ENCODE data around the gene MAP1B. TPM values are rescaled to one million over a fixed set of nuclear protein-coding genes. Genes with fewer than 3 reads are reported as not detected.

The MAP1B gene
- total and polyA plus RNA-seq, 10 of the 15 experiments (the other 5 are each of a cell fraction or from before 2014, with no cell fraction given) = 0.02 to 0.81 (median 0.06) TPM; not detected in 1

- FAIRE-seq (no peak), DNase-seq (ENCODE audit: low read depth, low spot score) (no peak), ATAC-seq (no peak)
- ChIA-PET SMC1A (ENCODE audit: uncharacterized antibody, unreplicated experiment) (interaction anchor here (0.9 to 2.3 kb wide), 3 partner anchors 10 to 65 kb away, joined by 4 to 13 read pairs (median 8); no protein-coding TSS in a partner anchor), CTCF (interaction anchor here (1.3 to 3.0 kb wide), 5 partner anchors 9 to 73 kb away, joined by 3 to 19 read pairs (median 5); no protein-coding TSS in a partner anchor), POLR2A (interaction anchor here (0.6 to 1.2 kb wide), 2 partner anchors 59 to 220 kb away, joined by 3 to 4 read pairs; no protein-coding TSS in a partner anchor), RAD21 (ENCODE audit: unreplicated experiment) (interaction anchor here (0.9 to 5.0 kb wide), 4 partner anchors 12 to 73 kb away, joined by 3 to 31 read pairs (median 10); no protein-coding TSS in a partner anchor)
- H3K4me2 ChIP-seq (ENCODE audit: control insufficient read depth, insufficient read depth) = no peak overlapping the region
- no peak overlapping the region for H3K4me3 ChIP-seq
- WGBS (ENCODE audit: insufficient coverage, insufficient replicate concordance, low lambda C conversion rate, missing lambda C conversion rate) = 94% methylated on average over 1 of the region's 1 CpG
- H3K36me3 ChIP-seq (ENCODE audit: control insufficient read depth in 2 of 2, insufficient read depth in 2 of 2, low read length in 1 of 2) = peaks cover 6 to 35% of the 10 kb centered on the region in 2 experiments
- BruUV-seq (replicated peaks) = no TSS peak
- H3K9ac ChIP-seq (ENCODE audit: control insufficient read depth, insufficient read depth, low read length) = no peak overlapping the region
- peaks cover 32% of the 10 kb centered on the region for H3K4me1 ChIP-seq (ENCODE audit: control insufficient read depth, insufficient read depth, low read length)
- intact Hi-C loops (cut with micrococcal nuclease; ENCODE audit: unreplicated experiment) = no loop called here
- H2AFZ ChIP-seq (ENCODE audit: control insufficient read depth, low read depth, low read length) = no peak overlapping the region
- H3K27ac ChIP-seq (ENCODE audit: control insufficient read depth, insufficient read depth) = no peak overlapping the region
- H3K9me3 ChIP-seq (replicated peaks; ENCODE audit: control insufficient read depth, insufficient read depth, low read length) = no peaks in the 10 kb centered on the region
- in situ Hi-C loops (cut with MboI) = no loop called here
- H3K79me2 ChIP-seq (ENCODE audit: control insufficient read depth, insufficient read depth, low read length) = no peaks in the 10 kb centered on the region; the same call in 1 of the 2 replicates
- H3K27me3 ChIP-seq (replicated peaks in 1 of 2; ENCODE audit: control insufficient read depth in 2 of 2, insufficient read depth in 2 of 2, low read length in 1 of 2) = no peaks in the 10 kb centered on the region
- H4K20me1 ChIP-seq (ENCODE audit: control insufficient read depth, insufficient read depth) = no peaks in the 10 kb centered on the region
- TF ChIP-seq ZNF207 (IDR thresholded peaks at IDR 0.05; ENCODE audit: borderline replicate concordance) = no peak
- TF ChIP-seq CHD1 (IDR thresholded peaks at IDR 0.05; ENCODE audit: low read depth, low read length) = no peak
- no peak for TF ChIP-seq SIN3A (IDR thresholded peaks at IDR 0.05; ENCODE audit: low read depth, low read length)
- no peak for TF ChIP-seq ETV6 (conservative IDR thresholded peaks at IDR 0.05 in 1 of 2, IDR thresholded peaks at IDR 0.05 in 1 of 2; ENCODE audit: borderline replicate concordance in 1 of 2, low read depth in 1 of 2)
- TF ChIP-seq PAX5 (IDR thresholded peaks at IDR 0.05; ENCODE audit: borderline replicate concordance, low read depth, low read length) = no peak
- TF ChIP-seq POLR2AphosphoS5 (IDR thresholded peaks at IDR 0.05; ENCODE audit: low read length) = no peak
- no peak for TF ChIP-seq GABPA (IDR thresholded peaks at IDR 0.05; ENCODE audit: low read depth)
- no peak for TF ChIP-seq TCF12 (IDR thresholded peaks at IDR 0.05; ENCODE audit: low read depth, low read length)
- no peak for TF ChIP-seq NFYB (IDR thresholded peaks at IDR 0.05; ENCODE audit: insufficient read depth, low read depth, low read length)
- no peak for TF ChIP-seq KDM1A (IDR thresholded peaks at IDR 0.05; ENCODE audit: borderline replicate concordance)
- no peak for TF ChIP-seq FOXK2 (IDR thresholded peaks at IDR 0.05)
- TF ChIP-seq YBX1 (IDR thresholded peaks at IDR 0.05) = no peak
- TF ChIP-seq, protein P1, sequence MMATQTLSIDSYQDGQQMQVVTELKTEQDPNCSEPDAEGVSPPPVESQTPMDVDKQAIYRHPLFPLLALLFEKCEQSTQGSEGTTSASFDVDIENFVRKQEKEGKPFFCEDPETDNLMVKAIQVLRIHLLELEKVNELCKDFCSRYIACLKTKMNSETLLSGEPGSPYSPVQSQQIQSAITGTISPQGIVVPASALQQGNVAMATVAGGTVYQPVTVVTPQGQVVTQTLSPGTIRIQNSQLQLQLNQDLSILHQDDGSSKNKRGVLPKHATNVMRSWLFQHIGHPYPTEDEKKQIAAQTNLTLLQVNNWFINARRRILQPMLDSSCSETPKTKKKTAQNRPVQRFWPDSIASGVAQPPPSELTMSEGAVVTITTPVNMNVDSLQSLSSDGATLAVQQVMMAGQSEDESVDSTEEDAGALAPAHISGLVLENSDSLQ (IDR thresholded peaks at IDR 0.05) = no peak
- no peak for TF ChIP-seq MLLT1 (IDR thresholded peaks at IDR 0.05)
- TF ChIP-seq BACH1 (IDR thresholded peaks at IDR 0.05; ENCODE audit: borderline replicate concordance) = no peak
- no peak for TF ChIP-seq KAT2A (conservative IDR thresholded peaks at IDR 0.05; ENCODE audit: control insufficient read depth, low read depth, low read length)
- TF ChIP-seq BMI1 (IDR thresholded peaks at IDR 0.05; ENCODE audit: borderline replicate concordance) = no peak
- no peak for TF ChIP-seq RCOR1 (conservative IDR thresholded peaks at IDR 0.05; ENCODE audit: low read depth, low read length)
Measured at GRCh38 chr5:72235725-72236124, 128.4 kb downstream of the MAP1B start.

Measured in GM12878 (cell line).